Measurements from ENCODE around the gene RASGRF2.

GRCh38 chr5:81241961-81242648 lies 281.9 kb downstream of the RASGRF2 start:
- TF ChIP-seq CTCF (IDR thresholded peaks at IDR 0.05; ENCODE audit: low read depth, low read length) = no peak
- no peak for TF ChIP-seq POLR2A (IDR thresholded peaks at IDR 0.05; ENCODE audit: extremely low read depth, insufficient read length)
- TF ChIP-seq, protein P1, sequence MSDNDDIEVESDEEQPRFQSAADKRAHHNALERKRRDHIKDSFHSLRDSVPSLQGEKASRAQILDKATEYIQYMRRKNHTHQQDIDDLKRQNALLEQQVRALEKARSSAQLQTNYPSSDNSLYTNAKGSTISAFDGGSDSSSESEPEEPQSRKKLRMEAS (IDR thresholded peaks at IDR 0.05; ENCODE audit: low read depth, low read length) = no peak
- TF ChIP-seq MYC (IDR thresholded peaks at IDR 0.05; ENCODE audit: low read depth, low read length) = no peak
